ENCODE data around the gene CFAP299.
A peak's percentile ranks its signal among the peaks of the same experiment; 100 is the strongest.

The CFAP299 gene

DNA sequence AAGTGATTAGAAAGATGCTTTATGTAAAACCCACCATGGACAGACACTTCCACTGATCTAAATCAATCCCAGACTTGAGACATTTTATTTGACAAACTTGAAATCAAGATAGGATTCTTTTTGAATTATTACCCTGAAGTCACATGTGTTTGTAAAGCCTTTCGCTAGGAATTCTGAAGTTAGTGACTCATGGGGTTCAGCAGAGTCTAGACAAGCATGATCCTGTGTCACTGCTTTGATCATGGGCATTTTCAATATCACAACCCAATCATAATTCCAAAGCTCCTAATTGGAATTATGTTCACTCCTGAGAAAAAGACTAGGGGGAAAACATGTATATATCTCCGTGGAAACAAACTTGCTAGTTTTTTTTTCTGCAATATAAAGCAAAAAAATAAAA, 627.5 kb downstream of the CFAP299 start:
- no peak for DNase-seq

DNA sequence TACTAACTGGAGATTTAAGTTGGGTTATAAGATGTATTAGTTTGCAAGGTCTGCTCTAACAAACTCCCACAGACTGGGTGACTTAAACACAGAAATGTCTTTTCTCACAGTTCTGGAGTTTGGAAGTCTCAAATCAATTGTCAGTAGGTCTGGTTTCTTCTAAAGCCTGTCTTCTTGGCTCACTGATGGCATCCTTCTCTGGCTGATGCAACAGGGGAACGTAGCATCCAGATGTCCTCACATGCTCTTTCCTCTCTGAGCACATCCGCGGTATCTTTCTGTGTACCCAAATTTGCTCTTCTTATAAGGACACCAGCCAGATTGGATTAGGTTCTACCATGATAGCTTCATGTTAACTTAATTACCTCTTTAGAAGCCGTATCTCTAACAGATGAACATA, 631.8 kb downstream of the CFAP299 start:
- no peak for DNase-seq

DNA sequence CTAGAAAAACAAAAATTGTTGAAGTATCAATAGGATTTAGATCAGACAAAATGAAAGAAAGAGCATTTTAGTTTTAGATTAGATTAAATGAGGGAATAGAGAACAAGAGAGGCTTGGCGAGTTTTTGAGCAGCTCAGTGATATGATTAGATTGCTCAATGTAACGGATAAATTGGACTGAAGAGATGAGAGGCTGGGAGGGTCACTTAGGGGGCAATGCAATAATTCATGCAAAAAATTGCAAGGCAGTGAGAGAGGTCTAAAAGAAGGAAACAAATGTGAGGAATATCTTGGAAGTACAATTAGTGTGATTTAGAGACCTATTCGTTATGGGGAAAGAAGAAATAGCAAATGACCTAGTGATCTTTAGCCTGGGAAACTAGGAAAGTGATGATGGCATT, 644.7 kb downstream of the CFAP299 start:
- no peak for DNase-seq

DNA sequence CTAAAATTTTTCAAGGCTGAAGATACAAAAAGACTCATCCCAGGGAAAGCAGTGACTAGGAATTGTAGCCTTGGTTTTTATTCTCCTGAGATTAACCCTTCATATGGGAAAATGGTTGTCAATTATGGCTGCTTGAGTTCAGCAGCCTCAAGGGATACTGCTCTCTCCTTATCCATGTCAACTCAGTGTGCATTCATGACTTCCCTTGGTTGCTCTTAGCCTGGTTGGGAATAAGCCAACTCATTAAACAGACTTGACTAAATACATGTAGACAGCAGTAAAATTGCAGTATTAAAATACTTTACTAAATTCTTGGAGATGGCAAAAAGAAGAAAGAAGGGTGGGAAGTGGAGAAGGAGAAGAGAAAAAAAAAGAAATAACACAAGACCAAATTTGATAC, 650.5 kb downstream of the CFAP299 start:
- DNase-seq: no peak

DNA sequence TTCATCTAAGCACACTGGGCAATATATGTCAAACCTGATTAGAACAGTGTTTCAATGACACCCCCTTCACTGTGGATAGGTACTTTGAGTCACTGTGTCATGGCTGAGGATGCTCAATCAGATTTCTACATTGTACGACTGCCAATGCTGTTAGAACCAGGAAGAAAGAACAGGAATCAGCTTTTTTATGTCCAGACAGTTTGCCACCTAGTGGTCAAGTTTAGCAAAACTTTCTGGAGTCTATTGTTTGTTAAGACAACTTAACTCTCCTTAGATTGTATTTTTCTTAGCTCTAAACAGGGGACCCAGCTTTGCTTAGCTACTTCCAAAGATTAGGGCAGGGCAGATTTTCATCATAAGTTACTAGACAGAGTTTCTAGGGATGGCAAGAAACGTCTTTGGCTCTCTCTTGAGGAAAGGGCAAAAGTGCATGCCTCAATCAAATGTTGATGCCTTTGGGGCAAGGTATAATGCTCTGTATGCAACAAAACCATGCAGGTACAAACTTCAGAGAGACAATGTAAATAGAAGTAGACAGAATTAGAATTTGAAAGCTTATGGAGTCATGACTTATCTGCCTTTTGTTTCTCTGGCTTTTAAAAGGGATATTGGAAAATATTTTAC, 654.5 kb downstream of the CFAP299 start:
- peak; percentile 1 to 7 for DNase-seq

DNA sequence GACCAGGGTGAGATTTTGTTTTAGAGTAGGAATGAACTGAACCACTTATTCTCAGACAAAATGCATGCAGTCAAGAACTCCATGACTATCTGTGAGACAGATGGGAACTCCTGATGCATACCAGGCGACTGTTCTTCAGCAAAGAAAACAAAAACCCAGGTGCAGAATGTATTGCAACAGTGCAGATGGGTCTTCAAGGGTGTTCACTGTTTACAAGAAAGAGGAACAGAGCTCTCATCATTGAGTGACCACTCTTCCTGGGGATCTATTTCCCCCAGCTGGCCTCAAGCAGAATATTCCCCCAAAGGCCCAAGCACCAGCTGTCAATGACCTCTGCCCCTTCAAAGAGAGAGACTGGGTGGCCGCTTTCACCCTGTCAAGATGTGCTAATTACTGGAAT, 655.3 kb downstream of the CFAP299 start:
- no peak for DNase-seq

DNA sequence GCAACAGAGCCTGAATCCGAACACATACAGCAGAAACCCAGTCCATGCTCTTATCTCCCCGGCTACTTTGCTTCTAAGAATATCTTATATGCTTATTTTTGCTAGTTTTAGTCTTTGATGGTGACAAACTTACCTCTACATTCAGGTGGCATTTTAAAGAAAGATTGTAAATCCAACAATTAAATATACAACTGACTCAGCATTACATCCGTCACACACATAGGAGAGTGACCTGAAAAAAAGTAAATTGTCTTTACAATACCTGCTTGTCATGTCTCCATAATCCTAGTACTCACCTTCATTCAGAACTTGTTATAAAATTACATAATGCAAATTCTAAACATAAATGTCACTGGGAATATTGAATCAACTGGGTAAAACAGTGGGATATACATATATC, 664.4 kb downstream of the CFAP299 start:
- no peak for DNase-seq

DNA sequence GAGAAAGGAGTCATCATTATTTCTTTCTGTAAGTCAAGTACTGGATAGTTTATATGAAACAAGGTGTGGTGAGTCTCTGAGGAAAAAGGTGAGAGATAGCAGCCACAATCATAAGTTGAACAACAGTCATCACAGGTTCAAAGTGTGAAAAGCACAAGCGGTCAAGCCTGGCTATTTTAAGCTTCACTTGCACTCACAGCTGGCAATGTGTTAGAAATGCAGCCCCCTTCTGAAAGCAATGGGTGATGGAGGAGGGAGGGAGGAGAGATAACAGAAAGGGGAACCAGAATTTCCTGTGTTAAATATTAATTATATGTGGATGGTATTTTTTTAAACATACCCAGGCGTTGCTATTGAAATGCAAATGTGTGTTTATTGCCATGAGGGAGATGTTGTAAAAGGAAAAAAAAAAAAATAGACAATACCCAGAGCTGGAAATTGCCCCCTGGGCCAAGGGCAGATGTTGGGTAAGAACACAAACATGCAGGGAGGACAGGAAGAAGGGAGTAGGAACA, 668.1 kb downstream of the CFAP299 start:
- no peak for DNase-seq

DNA sequence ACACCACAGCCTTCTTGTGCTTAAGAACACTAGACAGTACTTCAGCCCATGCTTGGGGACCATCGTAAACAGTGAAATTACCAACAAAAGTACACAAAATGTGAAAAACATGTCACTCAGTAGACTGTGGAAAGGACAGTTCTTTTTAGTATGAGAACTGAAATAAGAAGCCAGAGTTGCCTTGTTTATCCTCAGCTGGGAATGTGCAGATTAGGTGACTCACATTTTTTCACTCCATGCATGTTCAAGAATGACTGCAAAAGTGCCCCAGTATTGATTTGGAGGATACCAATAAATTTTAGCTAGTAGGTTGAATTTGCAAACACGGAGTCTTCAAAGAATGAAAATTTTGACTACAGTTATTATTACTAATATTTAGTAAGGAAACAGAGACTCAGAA, 671.9 kb downstream of the CFAP299 start:
- DNase-seq: no peak
